HL-60 (cell line): ENCODE results near the gene KRAS.
"Not testable (repeated sequence)": the region's sequence is repeated elsewhere in the genome, so short reads cannot be mapped to it uniquely, and the experiment has no call there.

ENCODE experiments used
- DNase-seq, 2 experiments: peaks; one replicate each; pipeline ENCODE4 v3.0.0-alpha.2; 2010 to 2020; ENCODE audit warnings: low read depth in 1 of 2, low spot score in 1 of 2
- H3K27ac ChIP-seq: fragments of 250-450 bp; sonication (Bioruptor Pico); replicated peaks from 2 replicates; pipeline ENCODE4 v1.5.1; 2020; ENCODE audit warnings: mild to moderate bottlenecking, moderate library complexity
- H3K27me3 ChIP-seq: fragments of 250-450 bp; sonication (Bioruptor Pico); 2 replicates; pipeline ENCODE4 v1.5.1; 2021; ENCODE audit warnings: mild to moderate bottlenecking, moderate library complexity; ENCODE audit not compliant: insufficient read depth, poor library complexity, severe bottlenecking
- H3K4me3 ChIP-seq: replicated peaks from 2 replicates; pipeline ENCODE4 v1.5.1; 2011; ENCODE audit warnings: mild to moderate bottlenecking, control low read depth, low read length; ENCODE audit not compliant: insufficient read depth
- CTCF ChIP-seq: IDR thresholded peaks from one replicate; pipeline ENCODE4 v1.5.1; 2011; ENCODE audit warnings: low read length, control low read depth, inconsistent platforms; ENCODE audit not compliant: insufficient read depth
- GABPA ChIP-seq: IDR thresholded peaks from 2 replicates; pipeline ENCODE4 v1.6.1; 2012; ENCODE audit warnings: low read depth
- POLR2AphosphoS5 ChIP-seq: IDR thresholded peaks from 2 replicates; pipeline ENCODE4 v1.6.1; 2012; ENCODE audit warnings: low read depth
- REST ChIP-seq: IDR thresholded peaks from 2 replicates; pipeline ENCODE4 v1.6.1; 2012; ENCODE audit warnings: low read depth; ENCODE audit not compliant: insufficient replicate concordance
- SPI1 ChIP-seq: IDR thresholded peaks from 2 replicates; pipeline ENCODE4 v1.6.1; 2012; ENCODE audit warnings: low read depth, mild to moderate bottlenecking, borderline replicate concordance

The KRAS gene

GRCh38 chr12:25293653-25294052 is 42.9 kb upstream of the KRAS start:
- no peak overlapping the region for H3K4me3 ChIP-seq
- H3K27ac ChIP-seq: no peak overlapping the region
- no peak for TF ChIP-seq REST
- TF ChIP-seq GABPA: no peak
- H3K27me3 ChIP-seq: no peaks in the 10 kb centered on the region
- no peak for DNase-seq

- not testable (repeated sequence) for H3K27ac ChIP-seq, H3K4me3 ChIP-seq, H3K27me3 ChIP-seq, DNase-seq
Measured at GRCh38 chr12:25292810-25293221, 42.1 kb upstream of the KRAS start.

- no peaks in the 10 kb centered on the region for H3K27me3 ChIP-seq
- no peak overlapping the region for H3K27ac ChIP-seq
- TF ChIP-seq REST (no peak), SPI1 (no peak), CTCF (no peak), GABPA (no peak), POLR2AphosphoS5 (no peak)
- no peak overlapping the region for H3K4me3 ChIP-seq
- DNase-seq: no peak
Measured at GRCh38 chr12:25287610-25288009, 36.9 kb upstream of the KRAS start.

- no peak for DNase-seq
- TF ChIP-seq CTCF (no peak), SPI1 (no peak), POLR2AphosphoS5 (no peak), GABPA (no peak), REST (no peak)
- Histone ChIP-seq H3K27me3 (no peaks in the 10 kb centered on the region), H3K27ac (no peak overlapping the region), H3K4me3 (no peak overlapping the region)
Measured at GRCh38 chr12:25286837-25287236, 36.1 kb upstream of the KRAS start.
